Suprapubic skin (tissue), 4 donors: Measurements from ENCODE around the gene LYRM4. TPM values are rescaled to one million over a fixed set of nuclear protein-coding genes. Genes with fewer than 3 reads are reported as not detected.

Source experiments
- DNase-seq, 2 donors: peaks; one replicate each; pipeline ENCODE4 v3.0.0-alpha.2; 2019; ENCODE audit warnings: low spot score in 2 of 2
- H3K27ac ChIP-seq: fragments of 200-600 bp; sonication (generic); one replicate; pipeline ENCODE4 v1.5.1; 2019
- H3K27me3 ChIP-seq: fragments of 200-600 bp; sonication (generic); one replicate; pipeline ENCODE4 v1.5.1; 2019
- H3K36me3 ChIP-seq: fragments of 200-600 bp; sonication (generic); one replicate; pipeline ENCODE4 v1.5.1; 2019
- H3K4me1 ChIP-seq: fragments of 200-600 bp; sonication (generic); one replicate; pipeline ENCODE4 v1.5.1; 2019
- H3K4me3 ChIP-seq: fragments of 200-600 bp; sonication (generic); one replicate; pipeline ENCODE4 v1.5.1; 2019; ENCODE audit warnings: mild to moderate bottlenecking
- H3K9me3 ChIP-seq: fragments of 200-600 bp; sonication (generic); one replicate; pipeline ENCODE4 v1.5.1; 2019
- CTCF ChIP-seq, 2 donors: fragments of 200-600 bp in 1 of 2; fragments of 450-650 bp in 1 of 2; sonication (generic) in 1 of 2; IDR thresholded peaks; one replicate each; pipeline ENCODE4 v1.5.1; 2016 to 2019; ENCODE audit warnings: antibody characterized with exemption in 2 of 2, mild to moderate bottlenecking in 1 of 2, moderate library complexity in 1 of 2
- EP300 ChIP-seq: sonication (generic); formaldehyde crosslinking; IDR thresholded peaks from one replicate; pipeline ENCODE4 v1.6.1; 2017; ENCODE audit warnings: antibody characterized with exemption
- POLR2A ChIP-seq, 2 donors: fragments of 450-650 bp; IDR thresholded peaks; one replicate each; pipeline ENCODE4 v1.6.1; 2017; ENCODE audit warnings: antibody characterized with exemption in 2 of 2, mild to moderate bottlenecking in 2 of 2, moderate library complexity in 2 of 2
- POLR2AphosphoS5 ChIP-seq, 3 donors: sonication (generic); formaldehyde crosslinking; IDR thresholded peaks; one replicate each; pipeline ENCODE4 v1.6.1; 2017; ENCODE audit warnings: antibody characterized with exemption in 3 of 3
- WGBS: methylation state at CpG from one replicate; pipeline ENCODE4 v1.1.5; 2018; 5-methylcytosine and 5-hydroxymethylcytosine counted together
- total RNA-seq, 4 donors: library from RNA; depleted of rRNA; stranded (reverse); fragments of >200 nt; gene quantifications; one replicate each; pipeline ENCODE4 v1.1.0, GENCODE V29; 2016

The LYRM4 gene
- total RNA-seq, 4 donors from 2014 or later, result 16.1 to 37.5 (median 19.6) TPM

GRCh38 chr6:5202941-5203340 is 57.8 kb downstream of the LYRM4 start:
- WGBS, result 88% methylated on average over 7 of the region's 7 CpGs
- Histone ChIP-seq H3K4me3 (no peak overlapping the region), H3K36me3 (no peaks in the 10 kb centered on the region), H3K9me3 (no peaks in the 10 kb centered on the region), H3K27ac (no peak overlapping the region), H3K4me1 (peaks cover 28% of the 10 kb centered on the region), H3K27me3 (no peaks in the 10 kb centered on the region)
- no peak for DNase-seq
- TF ChIP-seq EP300 (no peak), CTCF (IDR thresholded peaks at IDR 0.05) (no peak), POLR2A (IDR thresholded peaks at IDR 0.05) (no peak), POLR2AphosphoS5 (IDR thresholded peaks at IDR 0.05) (no peak)

GRCh38 chr6:5202206-5202605 is 58.5 kb downstream of the LYRM4 start:
- H3K4me1 ChIP-seq, result peaks cover 28% of the 10 kb centered on the region
- H3K9me3 ChIP-seq, result no peaks in the 10 kb centered on the region
- TF ChIP-seq CTCF (IDR thresholded peaks at IDR 0.05) (no peak), POLR2A (IDR thresholded peaks at IDR 0.05) (no peak), EP300 (no peak), POLR2AphosphoS5 (IDR thresholded peaks at IDR 0.05) (no peak)

GRCh38 chr6:5201271-5201670 is 59.5 kb downstream of the LYRM4 start:
- peaks cover 27% of the 10 kb centered on the region for H3K4me1 ChIP-seq
- no peaks in the 10 kb centered on the region for H3K9me3 ChIP-seq
- no peak overlapping the region for H3K4me3 ChIP-seq
- peaks cover 1% of the 10 kb centered on the region for H3K36me3 ChIP-seq
- no peak overlapping the region for H3K27ac ChIP-seq
- 68% methylated on average over 5 of the region's 5 CpGs for WGBS
- DNase-seq, result no peak
- no peaks in the 10 kb centered on the region for H3K27me3 ChIP-seq
- TF ChIP-seq POLR2A (IDR thresholded peaks at IDR 0.05) (no peak), POLR2AphosphoS5 (IDR thresholded peaks at IDR 0.05) (no peak), EP300 (no peak), CTCF (IDR thresholded peaks at IDR 0.05) (no peak)

More at GRCh38 chr6:5202206-5202605, 58.5 kb downstream of the LYRM4 start:
- Histone ChIP-seq H3K27ac (no peak overlapping the region), H3K4me3 (no peak overlapping the region), H3K36me3 (no peaks in the 10 kb centered on the region), H3K27me3 (no peaks in the 10 kb centered on the region)
- no peak for DNase-seq

GRCh38 chr6:5199702-5200101 is 61.0 kb downstream of the LYRM4 start:
- peaks cover 11% of the 10 kb centered on the region for H3K4me1 ChIP-seq
- DNase-seq, result no peak
- H3K9me3 ChIP-seq, result no peaks in the 10 kb centered on the region

GRCh38 chr6:5199283-5199682 is 61.5 kb downstream of the LYRM4 start:
- H3K4me1 ChIP-seq, result peaks cover 7% of the 10 kb centered on the region
- H3K27me3 ChIP-seq, result no peaks in the 10 kb centered on the region
- 90% methylated on average over 2 of the region's 2 CpGs for WGBS
- DNase-seq, result no peak
- H3K9me3 ChIP-seq, result no peaks in the 10 kb centered on the region
- H3K36me3 ChIP-seq, result peaks cover 4% of the 10 kb centered on the region
- H3K4me3 ChIP-seq, result no peak overlapping the region
- TF ChIP-seq CTCF (IDR thresholded peaks at IDR 0.05) (no peak), EP300 (no peak), POLR2AphosphoS5 (IDR thresholded peaks at IDR 0.05) (no peak), POLR2A (IDR thresholded peaks at IDR 0.05) (no peak)
- H3K27ac ChIP-seq, result no peak overlapping the region

More at GRCh38 chr6:5199702-5200101, 61.0 kb downstream of the LYRM4 start:
- peaks cover 4% of the 10 kb centered on the region for H3K36me3 ChIP-seq
- H3K4me3 ChIP-seq, result no peak overlapping the region
- TF ChIP-seq CTCF (IDR thresholded peaks at IDR 0.05) (no peak), EP300 (no peak), POLR2AphosphoS5 (IDR thresholded peaks at IDR 0.05) (no peak), POLR2A (IDR thresholded peaks at IDR 0.05) (no peak)
- no peaks in the 10 kb centered on the region for H3K27me3 ChIP-seq
- no peak overlapping the region for H3K27ac ChIP-seq
